ENCODE results near the gene STK11.
A peak's percentile ranks its signal among the peaks of the same experiment; 100 is the strongest.

DNA sequence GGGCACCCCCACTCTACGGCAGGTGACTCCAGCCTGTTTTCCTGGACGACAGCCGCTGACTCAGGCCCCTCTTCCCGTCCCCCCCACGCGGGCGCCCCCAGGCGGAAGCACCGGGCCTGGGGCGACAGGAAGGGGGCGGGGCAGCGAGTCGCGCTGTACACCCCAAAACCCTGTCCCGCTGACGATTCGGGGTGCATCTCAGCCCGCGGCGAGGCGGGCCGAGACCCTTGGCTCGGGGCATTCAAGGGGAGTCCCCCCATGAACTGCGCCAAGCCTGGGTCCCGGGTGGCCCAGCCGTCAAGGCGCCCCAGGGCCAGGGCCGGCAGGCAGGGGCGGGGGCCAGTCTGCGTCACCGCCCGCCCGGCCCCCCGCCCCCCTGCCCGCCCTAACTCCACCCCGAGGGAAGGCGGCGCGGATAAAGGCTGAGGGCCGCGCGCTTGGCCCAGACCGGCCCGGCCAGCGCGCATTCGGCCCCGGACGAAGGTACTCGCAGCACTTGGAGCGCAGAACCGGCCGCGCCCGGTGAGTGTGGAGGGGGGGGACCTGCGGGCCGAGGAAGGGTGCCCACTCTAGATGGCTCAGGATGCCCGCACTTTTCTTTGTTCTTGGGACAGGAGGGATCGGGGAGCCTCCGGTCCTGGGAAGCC lies 42.7 kb downstream of the STK11 start, which contains the start of gene MIDN:
- TF ChIP-seq CTCF (IDR thresholded peaks at IDR 0.05; ENCODE audit: low read length) (peak; percentile 58), EZH2 (optimal IDR thresholded peaks at IDR 0.05; ENCODE audit: low read depth, low read length) (no peak)

All from MM.1S (cell line).